K562 (cell line): ENCODE data around the gene PLA2G2C. TPM values are rescaled to one million over a fixed set of nuclear protein-coding genes. Genes with fewer than 3 reads are reported as not detected.

Source experiments
- ELF1 ChIP-seq: fragments of 200-800 bp; sonication (Bioruptor generic); IDR thresholded peaks from 2 replicates; pipeline ENCODE4 v1.6.1; 2016; ENCODE audit warnings: missing genetic modification characterization, missing compliant biosample characterization
- ESRRA ChIP-seq: fragments of 450-650 bp; IDR thresholded peaks from 2 replicates; pipeline ENCODE4 v1.6.1; 2014; ENCODE audit warnings: low read depth, mild to moderate bottlenecking, moderate library complexity, borderline replicate concordance
- ESRRB ChIP-seq: fragments of 250-450 bp; sonication (Bioruptor Pico); IDR thresholded peaks from 2 replicates; pipeline ENCODE4 v1.5.0; 2020; ENCODE audit warnings: mild to moderate bottlenecking, moderate library complexity, borderline replicate concordance
- GATAD2A ChIP-seq: fragments of 450-650 bp; IDR thresholded peaks from 2 replicates; pipeline ENCODE4 v1.6.1; 2017
- HMG20A ChIP-seq: fragments of 450-650 bp; formaldehyde crosslinking; conservative IDR thresholded peaks from 2 replicates; pipeline ENCODE4 v1.4.0; 2020; ENCODE audit warnings: mild to moderate bottlenecking, mixed read lengths
- JUND ChIP-seq, 2 experiments: IDR thresholded peaks; 2 replicates in 1 of 2; 3 replicates in 1 of 2; pipeline ENCODE4 v1.6.1; 2011; ENCODE audit warnings: borderline replicate concordance in 2 of 2, low read depth in 2 of 2, low read length in 2 of 2, improper control_type of control experiment in 1 of 2, missing biosample characterization in 1 of 2, missing genetic modification characterization in 1 of 2, missing genetic modification reagents in 1 of 2
- L3MBTL2 ChIP-seq: fragments of 450-650 bp; IDR thresholded peaks from 2 replicates; pipeline ENCODE4 v1.6.1; 2016; ENCODE audit warnings: mild to moderate bottlenecking, moderate library complexity
- MCM5 ChIP-seq: fragments of 450-650 bp; IDR thresholded peaks from 2 replicates; pipeline ENCODE4 v1.6.1; 2016; ENCODE audit warnings: low read depth
- RB1 ChIP-seq: fragments of 450-650 bp; IDR thresholded peaks from 2 replicates; pipeline ENCODE4 v1.6.1; 2017; ENCODE audit warnings: low read depth, mild to moderate bottlenecking
- RBM15 ChIP-seq: fragments of 200-400 bp; formaldehyde crosslinking; IDR thresholded peaks from 2 replicates; pipeline ENCODE4 v1.6.1; 2018; ENCODE audit warnings: mild to moderate bottlenecking, low read length, moderate library complexity; ENCODE audit not compliant: insufficient read depth
- RCOR1 ChIP-seq, 2 experiments: IDR thresholded peaks; 2 replicates each; pipeline ENCODE4 v1.6.1; 2012; ENCODE audit warnings: low read depth in 2 of 2, low read length in 2 of 2, borderline replicate concordance in 1 of 2, improper control_type of control experiment in 1 of 2
- STAG1 ChIP-seq: sonication (generic); formaldehyde crosslinking; IDR thresholded peaks from 2 replicates; pipeline ENCODE4 v1.5.0; 2020; ENCODE audit warnings: missing genetic modification reagents, borderline replicate concordance
- ZNF347 ChIP-seq: fragments of 450-650 bp; formaldehyde crosslinking; IDR thresholded peaks from 2 replicates; pipeline ENCODE4 v1.4.0; 2020; ENCODE audit warnings: low read depth, mild to moderate bottlenecking, moderate library complexity
- ZNF75A ChIP-seq: fragments of 450-650 bp; formaldehyde crosslinking; IDR thresholded peaks from 2 replicates; pipeline ENCODE4 v1.4.0; 2020; ENCODE audit warnings: mild to moderate bottlenecking
- polyA plus RNA-seq, 8 experiments: library from polyadenylated mRNA; depleted of rRNA in 4 of 8; stranded (reverse) in 5 of 8; unstranded in 3 of 8; fragments of >200 nt; fragmentation: Nextera tagmentation in 2 of 8; fragmentation: Illumina TruSeq in 1 of 8; extraction: Ambion mirVana in 2 of 8; extraction: Trizol in 1 of 8; gene quantifications; 2 replicates each; pipeline versions ENCODE4 v1.2.1 to v1.2.3, GENCODE V29; 2011 to 2014; ENCODE audit warnings: inconsistent platforms in 1 of 8, missing spikeins in 1 of 8
- total RNA-seq, 7 experiments: library from RNA; depleted of rRNA in 6 of 7; stranded (reverse); fragments of >200 nt in 6 of 7; fragmentation: Illumina TruSeq in 2 of 7; extraction: Trizol in 2 of 7; gene quantifications; 2 replicates each; pipeline versions ENCODE4 v1.2.1 to v1.2.3, GENCODE V29; 2011 to 2021; ENCODE audit warnings: low replicate concordance in 1 of 7
- TF ChIP-seq, protein P1 (sequence below), 2 experiments: fragments of 450-650 bp in 1 of 2; sonication (generic) in 1 of 2; formaldehyde crosslinking in 1 of 2; IDR thresholded peaks; 2 replicates each; pipeline versions ENCODE4 v1.7.1 to v1.9.0; 2016 to 2022; ENCODE audit warnings: inconsistent platforms in 1 of 2, mild to moderate bottlenecking in 1 of 2, missing genetic modification reagents in 1 of 2

The PLA2G2C gene
- total and polyA plus RNA-seq, 9 of the 15 experiments (the other 6 are each of a cell fraction or from before 2014, with no cell fraction given), result 0.14 to 0.49 (median 0.21) TPM

DNA sequence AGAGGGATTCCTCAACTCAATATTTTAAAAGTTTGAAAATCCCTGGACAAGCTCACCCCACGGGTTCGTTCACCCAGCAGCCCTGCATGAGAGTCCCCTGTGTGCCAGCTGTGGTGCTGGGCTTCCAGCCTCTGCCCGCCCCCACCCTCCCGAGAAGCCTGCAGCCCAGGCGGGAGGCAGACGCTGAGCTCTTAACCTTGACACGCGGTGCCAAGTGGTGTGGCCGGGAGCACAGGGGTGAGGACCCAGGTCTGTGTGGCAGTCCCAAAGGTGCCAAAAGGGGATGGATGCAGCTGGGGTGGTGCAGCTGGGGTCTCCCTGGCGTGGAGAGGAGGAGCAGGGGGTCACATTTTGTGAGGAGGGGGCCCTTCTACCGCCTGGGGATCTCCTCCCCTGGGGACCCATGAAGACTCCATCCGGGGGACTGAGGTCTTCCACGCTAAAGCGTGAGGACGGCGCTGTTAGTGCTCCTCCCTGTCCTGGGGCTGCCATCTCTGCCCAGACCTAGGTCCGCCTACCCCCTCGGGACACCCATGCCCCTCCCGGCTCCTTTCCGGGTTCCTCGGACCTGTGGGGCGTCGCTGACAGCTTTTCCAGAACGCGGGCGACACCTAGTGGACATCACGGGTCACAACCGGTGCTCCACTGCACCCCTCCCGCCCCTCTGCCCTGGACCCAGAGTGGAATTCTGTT is 34.3 kb downstream of the PLA2G2C start (continued):
- TF ChIP-seq JUND (IDR thresholded peaks at IDR 0.05; ENCODE audit: borderline replicate concordance, low read depth, low read length) (peak; percentile 30; the same call in 1 of the 2 replicates), JUND (tag; IDR thresholded peaks at IDR 0.05; ENCODE audit: borderline replicate concordance, low read depth, low read length) (no peak), ZNF75A (CRISPR knock-in tag) (no peak), GATAD2A (peak; percentile 16; the same call in 1 of the 2 replicates), MCM5 (no peak), ZNF347 (no peak), ELF1 (tag) (peak; percentile 59), ESRRB (CRISPR knock-in tag) (no peak), RCOR1 (IDR thresholded peaks at IDR 0.05; ENCODE audit: borderline replicate concordance in 1 of 2, low read depth in 2 of 2, low read length in 2 of 2) (0 out of 4 replicates have a peak, but pooled peaks of 1 of the 2 experiments have one; percentile 16), STAG1 (CRISPR knock-in tag) (peak; percentile 89; the same call in 1 of the 2 replicates), L3MBTL2 (0 out of 2 replicates have a peak, but pooled peaks have one; percentile 34), HMG20A (CRISPR knock-in tag) (no peak), RB1 (peak; percentile 85; the same call in 1 of the 2 replicates), RBM15 (no peak), ESRRA (no peak)
- TF ChIP-seq, protein P1, sequence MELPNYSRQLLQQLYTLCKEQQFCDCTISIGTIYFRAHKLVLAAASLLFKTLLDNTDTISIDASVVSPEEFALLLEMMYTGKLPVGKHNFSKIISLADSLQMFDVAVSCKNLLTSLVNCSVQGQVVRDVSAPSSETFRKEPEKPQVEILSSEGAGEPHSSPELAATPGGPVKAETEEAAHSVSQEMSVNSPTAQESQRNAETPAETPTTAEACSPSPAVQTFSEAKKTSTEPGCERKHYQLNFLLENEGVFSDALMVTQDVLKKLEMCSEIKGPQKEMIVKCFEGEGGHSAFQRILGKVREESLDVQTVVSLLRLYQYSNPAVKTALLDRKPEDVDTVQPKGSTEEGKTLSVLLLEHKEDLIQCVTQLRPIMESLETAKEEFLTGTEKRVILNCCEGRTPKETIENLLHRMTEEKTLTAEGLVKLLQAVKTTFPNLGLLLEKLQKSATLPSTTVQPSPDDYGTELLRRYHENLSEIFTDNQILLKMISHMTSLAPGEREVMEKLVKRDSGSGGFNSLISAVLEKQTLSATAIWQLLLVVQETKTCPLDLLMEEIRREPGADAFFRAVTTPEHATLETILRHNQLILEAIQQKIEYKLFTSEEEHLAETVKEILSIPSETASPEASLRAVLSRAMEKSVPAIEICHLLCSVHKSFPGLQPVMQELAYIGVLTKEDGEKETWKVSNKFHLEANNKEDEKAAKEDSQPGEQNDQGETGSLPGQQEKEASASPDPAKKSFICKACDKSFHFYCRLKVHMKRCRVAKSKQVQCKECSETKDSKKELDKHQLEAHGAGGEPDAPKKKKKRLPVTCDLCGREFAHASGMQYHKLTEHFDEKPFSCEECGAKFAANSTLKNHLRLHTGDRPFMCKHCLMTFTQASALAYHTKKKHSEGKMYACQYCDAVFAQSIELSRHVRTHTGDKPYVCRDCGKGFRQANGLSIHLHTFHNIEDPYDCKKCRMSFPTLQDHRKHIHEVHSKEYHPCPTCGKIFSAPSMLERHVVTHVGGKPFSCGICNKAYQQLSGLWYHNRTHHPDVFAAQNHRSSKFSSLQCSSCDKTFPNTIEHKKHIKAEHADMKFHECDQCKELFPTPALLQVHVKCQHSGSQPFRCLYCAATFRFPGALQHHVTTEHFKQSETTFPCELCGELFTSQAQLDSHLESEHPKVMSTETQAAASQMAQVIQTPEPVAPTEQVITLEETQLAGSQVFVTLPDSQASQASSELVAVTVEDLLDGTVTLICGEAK (IDR thresholded peaks at IDR 0.05), result no peak
- TF ChIP-seq, protein P1 (CRISPR knock-in tag; IDR thresholded peaks at IDR 0.05), result no peak
